Lower leg skin (tissue), 4 donors: ENCODE measurements around the gene PRKCH. TPM values are rescaled to one million over a fixed set of nuclear protein-coding genes. Genes with fewer than 3 reads are reported as not detected.

Experiments used
- DNase-seq, 2 donors: peaks; one replicate each; pipeline ENCODE4 v3.0.0-alpha.2; 2019; ENCODE audit warnings: low spot score in 2 of 2
- H3K4me3 ChIP-seq: fragments of 200-600 bp; sonication (generic); 2 replicates; pipeline ENCODE4 v1.5.1; 2017; ENCODE audit warnings: mild to moderate bottlenecking, low read depth; ENCODE audit not compliant: poor library complexity, severe bottlenecking
- CTCF ChIP-seq, 3 donors: fragments of 450-650 bp; IDR thresholded peaks; one replicate each; pipeline ENCODE4 v1.5.1; 2016; ENCODE audit warnings: antibody characterized with exemption in 3 of 3, mild to moderate bottlenecking in 3 of 3, moderate library complexity in 2 of 3
- POLR2A ChIP-seq, 2 donors: fragments of 450-650 bp; IDR thresholded peaks; one replicate each; pipeline ENCODE4 v1.6.1; 2016 to 2017; ENCODE audit warnings: antibody characterized with exemption in 2 of 2, mild to moderate bottlenecking in 1 of 2, moderate library complexity in 1 of 2
- WGBS, 2 donors: methylation state at CpG; one replicate each; pipeline ENCODE4 v1.1.5; 2018; 5-methylcytosine and 5-hydroxymethylcytosine counted together
- intact Hi-C: fragments of 100-400 bp; cut with DNase I; formaldehyde crosslinking; loops from one replicate; pipeline ENCODE4 v1.15.0; 2023; ENCODE audit warnings: low total_unique reads
- total RNA-seq, 4 donors: library from RNA; depleted of rRNA; stranded (reverse); fragments of >200 nt; gene quantifications; one replicate each; pipeline ENCODE4 v1.1.0, GENCODE V29; 2016

Gene PRKCH
- total RNA-seq, 4 donors from 2014 or later, result 57.3 to 103 (median 66.7) TPM

- 66 to 77% methylated on average over 6 of the region's 6 CpGs for WGBS, 2 donors
- DNase-seq, result peak in 1 of 2 donors; percentile 39
- H3K4me3 ChIP-seq, result no peak overlapping the region
- no peak for TF ChIP-seq CTCF (IDR thresholded peaks at IDR 0.05)
- TF ChIP-seq POLR2A (IDR thresholded peaks at IDR 0.05), result no peak
- intact Hi-C loops, result no loop called here
Observed at GRCh38 chr14:61555056-61555838, 233.9 kb downstream of the PRKCH start.

GRCh38 chr14:61556455-61556854, 235.1 kb downstream of the PRKCH start:
- TF ChIP-seq POLR2A (IDR thresholded peaks at IDR 0.05) (no peak), CTCF (IDR thresholded peaks at IDR 0.05) (no peak)
- WGBS, 2 donors, result 91 to 97% methylated on average over 4 of the region's 4 CpGs
- DNase-seq, result no peak
- intact Hi-C loops, result no loop called here
- H3K4me3 ChIP-seq, result no peak overlapping the region

GRCh38 chr14:61557262-61557661, 235.9 kb downstream of the PRKCH start:
- intact Hi-C loops, result no loop called here
- DNase-seq, result no peak
- TF ChIP-seq CTCF (IDR thresholded peaks at IDR 0.05), result no peak
- no peak for TF ChIP-seq POLR2A (IDR thresholded peaks at IDR 0.05)
- no peak overlapping the region for H3K4me3 ChIP-seq
- 71 to 73% methylated on average over 2 of the region's 2 CpGs for WGBS, 2 donors

GRCh38 chr14:61557854-61558253, 236.5 kb downstream of the PRKCH start:
- WGBS, 2 donors, result 84 to 92% methylated on average over 5 of the region's 5 CpGs
- TF ChIP-seq CTCF (IDR thresholded peaks at IDR 0.05), result no peak
- TF ChIP-seq POLR2A (IDR thresholded peaks at IDR 0.05), result no peak

GRCh38 chr14:61558271-61558670, 236.9 kb downstream of the PRKCH start:
- intact Hi-C loops, result no loop called here
- 87 to 94% methylated on average over 5 to 6 of the region's 6 CpGs for WGBS, 2 donors
- peak in 1 of 2 donors; percentile 82 for DNase-seq

More at GRCh38 chr14:61557854-61558253, 236.5 kb downstream of the PRKCH start:
- peak in 1 of 2 donors; percentile 45 for DNase-seq
- intact Hi-C loops, result no loop called here
- no peak overlapping the region for H3K4me3 ChIP-seq

More at GRCh38 chr14:61558271-61558670, 236.9 kb downstream of the PRKCH start:
- TF ChIP-seq POLR2A (IDR thresholded peaks at IDR 0.05) (no peak), CTCF (IDR thresholded peaks at IDR 0.05) (no peak)
- no peak overlapping the region for H3K4me3 ChIP-seq
